ENCODE measurements around the gene RNF167.

DNA sequence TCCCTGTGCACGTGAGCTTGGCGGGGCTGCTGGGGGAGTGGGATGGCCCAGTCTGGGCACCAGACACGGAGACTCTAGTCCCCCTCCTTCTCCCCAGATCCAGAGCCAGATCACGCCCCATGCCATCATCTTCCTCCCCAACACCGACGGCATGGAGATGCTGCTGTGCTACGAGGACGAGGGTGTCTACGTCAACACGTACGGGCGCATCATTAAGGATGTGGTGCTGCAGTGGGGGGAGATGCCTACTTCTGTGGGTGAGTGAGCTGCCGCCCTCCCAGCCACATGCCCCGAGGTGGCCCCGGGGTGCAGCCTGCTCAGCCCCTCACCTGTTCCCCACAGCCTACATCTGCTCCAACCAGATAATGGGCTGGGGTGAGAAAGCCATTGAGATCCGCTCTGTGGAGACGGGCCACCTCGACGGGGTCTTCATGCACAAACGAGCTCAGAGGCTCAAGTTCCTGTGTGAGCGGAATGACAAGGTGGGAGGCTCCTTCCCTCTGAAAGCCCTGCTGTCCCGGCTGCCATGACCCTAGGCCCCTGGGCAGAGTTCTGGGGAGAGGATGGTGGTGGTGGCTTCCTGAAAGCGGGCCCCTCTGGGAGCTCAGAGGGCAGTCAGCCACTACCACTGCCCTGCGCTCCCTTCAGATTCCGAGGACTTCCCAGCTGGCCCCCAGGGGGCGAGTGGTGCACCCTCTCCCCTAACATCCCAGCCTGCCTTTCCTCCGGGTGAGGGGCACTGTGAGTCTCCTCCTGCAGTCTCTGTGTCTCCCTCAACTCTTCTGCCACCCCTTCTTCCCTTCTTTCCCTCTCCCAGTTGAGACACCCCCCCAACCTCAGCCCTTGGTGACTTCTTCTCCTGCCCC, 43.5 kb upstream of the RNF167 start:
- no peak for TF ChIP-seq CTCF (optimal IDR thresholded peaks at IDR 0.05 in 1 of 3, IDR thresholded peaks at IDR 0.05 in 1 of 3, conservative IDR thresholded peaks at IDR 0.05 in 1 of 3; ENCODE audit: extremely low read depth in 1 of 3, insufficient read depth in 2 of 3, low read length in 3 of 3)
- no peak for TF ChIP-seq EZH2 (IDR thresholded peaks at IDR 0.05; ENCODE audit: low read length)

Measured in keratinocyte (primary cell).